Measurements from ENCODE around the gene MIA3. TPM values are rescaled to one million over a fixed set of nuclear protein-coding genes. Genes with fewer than 3 reads are reported as not detected.

Gene MIA3
- total RNA-seq, 1 donor = 81.0 TPM

DNA sequence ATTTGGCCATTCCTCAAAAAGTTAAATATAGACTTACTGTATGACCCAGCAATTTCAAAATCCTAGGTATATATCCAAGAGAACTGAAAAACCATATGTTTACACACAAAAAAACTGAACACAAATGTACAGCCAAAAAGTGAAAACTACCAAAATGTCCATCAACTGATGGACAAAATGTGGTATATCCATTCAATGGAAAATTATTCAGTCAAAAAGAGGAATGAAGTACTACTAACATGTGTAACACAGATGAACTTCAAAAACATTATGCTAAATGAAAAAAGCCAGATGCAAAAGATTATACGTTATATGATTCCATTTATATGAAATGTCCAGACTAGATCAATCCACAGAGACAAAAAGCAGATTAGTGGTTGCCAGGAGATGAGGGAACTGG lies 86.4 kb downstream of the MIA3 start:
- TF ChIP-seq CTCF (IDR thresholded peaks at IDR 0.05; ENCODE audit: insufficient read depth, low read length) = no peak
- no peak for DNase-seq (ENCODE audit: low read depth)
- H3K4me3 ChIP-seq (ENCODE audit: low read depth, low read length) = no peak overlapping the region

- no peak overlapping the region for H3K4me3 ChIP-seq (ENCODE audit: low read depth, low read length)
- no peak for DNase-seq (ENCODE audit: low read depth)
- TF ChIP-seq CTCF (IDR thresholded peaks at IDR 0.05; ENCODE audit: insufficient read depth, low read length) = no peak
These were observed 88.9 kb downstream of the MIA3 start for GRCh38 chr1:222706815-222707214.

DNA sequence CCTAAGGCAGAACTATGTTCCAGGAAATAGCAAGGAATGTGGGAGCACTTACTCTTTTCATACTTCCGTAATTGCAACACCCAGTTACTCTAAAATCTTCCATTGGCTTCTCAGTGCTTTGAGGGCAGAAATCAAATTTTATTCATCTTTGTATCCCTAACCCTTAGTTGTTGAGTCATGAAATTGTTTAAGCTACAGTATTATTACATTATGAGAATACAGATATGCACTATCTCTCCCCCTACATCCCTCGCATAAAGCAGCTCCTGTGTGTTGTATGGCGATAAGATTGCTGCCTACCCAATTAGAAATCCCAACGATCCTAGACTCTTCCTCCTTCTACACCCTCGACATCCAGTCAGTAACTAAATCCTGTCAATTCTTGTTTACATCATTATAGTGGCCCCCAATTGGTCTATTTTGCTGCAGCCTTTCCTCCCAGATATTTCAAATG lies 91.8 kb downstream of the MIA3 start:
- TF ChIP-seq CTCF (IDR thresholded peaks at IDR 0.05; ENCODE audit: insufficient read depth, low read length) = no peak
- H3K4me3 ChIP-seq (ENCODE audit: low read depth, low read length) = peak overlapping the region; percentile 10
- DNase-seq (ENCODE audit: low read depth) = no peak

- no peak for TF ChIP-seq CTCF (IDR thresholded peaks at IDR 0.05; ENCODE audit: insufficient read depth, low read length)
- DNase-seq (ENCODE audit: low read depth) = peak; percentile 59
- H3K4me3 ChIP-seq (ENCODE audit: low read depth, low read length) = peak overlapping the region; percentile 81
These were observed 93.7 kb downstream of the MIA3 start for GRCh38 chr1:222711319-222712252.

- TF ChIP-seq CTCF (IDR thresholded peaks at IDR 0.05; ENCODE audit: insufficient read depth, low read length) = no peak
- peak; percentile 86 for DNase-seq (ENCODE audit: low read depth)
- H3K4me3 ChIP-seq (ENCODE audit: low read depth, low read length) = peak within 1 kb of the TSS; percentile 81
These were observed 94.6 kb downstream of the MIA3 start, which contains the start of the genes AIDA and BROX for GRCh38 chr1:222712253-222713090. TSS of gene AIDA (minus strand) at chr1:222712491. CDS start at chr1:222712317, 174 bp downstream. TSS of gene BROX (plus strand) at chr1:222712564. CDS start at chr1:222715700, 3,136 bp downstream.

DNA sequence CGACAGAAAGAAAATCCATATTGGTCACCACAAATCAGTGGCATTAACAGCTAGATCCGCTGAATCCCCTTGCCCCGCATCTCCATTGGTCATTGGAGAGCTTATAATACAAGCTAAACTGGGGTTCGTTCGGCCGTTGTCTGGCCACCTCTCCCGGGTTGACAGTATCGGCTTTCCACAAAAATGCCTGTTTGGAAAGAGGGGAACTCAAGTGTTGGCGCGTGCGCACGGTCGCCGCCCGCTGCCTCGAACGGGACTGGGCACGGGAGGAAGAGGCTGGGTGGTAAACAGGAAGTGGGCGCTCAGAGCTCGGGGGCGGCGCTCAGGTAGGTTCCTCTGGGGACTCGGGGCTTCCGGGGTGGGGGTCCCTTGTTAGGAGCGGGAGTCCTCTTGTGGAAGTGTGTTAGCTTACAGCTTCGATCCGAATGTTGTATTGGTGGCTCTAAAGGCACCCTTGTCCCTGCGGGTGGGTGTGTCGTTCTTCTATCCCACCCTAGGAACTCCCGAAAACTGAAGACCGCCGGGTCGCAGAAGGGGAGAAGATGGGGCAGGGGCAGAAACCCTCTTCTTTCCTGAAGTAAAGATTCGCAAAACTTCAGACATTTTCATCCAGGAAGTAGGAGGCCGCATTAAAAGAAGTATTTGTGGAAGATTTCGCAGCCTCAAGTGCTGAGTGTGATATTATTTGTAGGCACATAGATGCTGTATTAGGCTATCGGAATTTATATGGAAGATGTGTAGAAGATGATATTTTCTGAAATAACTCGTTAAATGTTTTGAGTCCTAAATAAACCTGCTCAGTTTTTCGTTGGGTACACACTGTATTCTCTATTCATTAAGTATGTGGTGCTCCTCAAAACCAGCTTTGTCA lies 95.4 kb downstream of the MIA3 start:
- H3K4me3 ChIP-seq (ENCODE audit: low read depth, low read length) = peak overlapping the region; percentile 68
- peak; percentile 93 for DNase-seq (ENCODE audit: low read depth)
- no peak for TF ChIP-seq CTCF (IDR thresholded peaks at IDR 0.05; ENCODE audit: insufficient read depth, low read length)

Measured in fibroblast of the aortic adventitia (primary cell).